Astrocyte (in vitro differentiated cells and primary cell): ENCODE data around the gene ERVH48-1.

Experiments
- CTCF ChIP-seq: IDR thresholded peaks from 2 replicates; pipeline ENCODE4 v1.5.1; 2011; ENCODE audit warnings: low read depth, mild to moderate bottlenecking, inconsistent platforms, low read length, moderate library complexity; ENCODE audit not compliant: insufficient read depth
- EZH2 ChIP-seq: IDR thresholded peaks from 2 replicates; pipeline ENCODE4 v1.6.1; 2012; ENCODE audit warnings: mild to moderate bottlenecking, low read length, inconsistent platforms; ENCODE audit not compliant: insufficient read depth

- TF ChIP-seq CTCF = no peak
- no peak for TF ChIP-seq EZH2
These were observed 39.2 kb upstream of the ERVH48-1 start for GRCh38 chr21:42964546-42965210.
